Prostate gland (tissue), 2 donors: ENCODE results near the gene ARSB.

Experiments used
- POLR2A ChIP-seq: fragments of 450-650 bp; IDR thresholded peaks from one replicate; pipeline ENCODE4 v1.6.1; 2016; ENCODE audit warnings: antibody characterized with exemption, mild to moderate bottlenecking
- TF ChIP-seq, protein P1 (sequence below), 4 experiments: fragments of 200-600 bp in 2 of 4; fragments of 450-650 bp in 2 of 4; sonication (generic) in 2 of 4; IDR thresholded peaks; 1 replicate in 3 of 4; 2 replicates in 1 of 4; pipeline ENCODE4 v1.5.1; 2016 to 2019; ENCODE audit warnings: antibody characterized with exemption in 4 of 4, mild to moderate bottlenecking in 2 of 4, moderate library complexity in 2 of 4

DNA sequence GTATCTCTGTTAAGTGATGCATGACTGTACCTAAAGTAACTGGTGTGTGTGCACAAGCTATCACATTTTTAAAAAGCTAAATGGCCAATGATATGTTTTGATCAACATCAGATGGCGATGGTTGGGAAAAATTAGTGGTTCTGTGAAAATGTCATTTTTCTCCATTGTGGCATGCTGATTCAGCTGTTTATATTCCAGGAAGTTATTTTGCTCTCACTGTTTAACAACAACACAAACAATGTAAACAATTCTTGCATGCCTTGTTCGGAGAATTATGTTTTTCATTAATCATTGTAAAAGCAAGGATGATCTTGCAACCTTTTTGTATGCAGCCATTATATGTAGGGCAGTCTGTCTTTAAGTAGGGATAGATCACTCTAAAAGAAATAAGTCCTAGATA lies 230.5 kb downstream of the ARSB start:
- TF ChIP-seq, protein P1, sequence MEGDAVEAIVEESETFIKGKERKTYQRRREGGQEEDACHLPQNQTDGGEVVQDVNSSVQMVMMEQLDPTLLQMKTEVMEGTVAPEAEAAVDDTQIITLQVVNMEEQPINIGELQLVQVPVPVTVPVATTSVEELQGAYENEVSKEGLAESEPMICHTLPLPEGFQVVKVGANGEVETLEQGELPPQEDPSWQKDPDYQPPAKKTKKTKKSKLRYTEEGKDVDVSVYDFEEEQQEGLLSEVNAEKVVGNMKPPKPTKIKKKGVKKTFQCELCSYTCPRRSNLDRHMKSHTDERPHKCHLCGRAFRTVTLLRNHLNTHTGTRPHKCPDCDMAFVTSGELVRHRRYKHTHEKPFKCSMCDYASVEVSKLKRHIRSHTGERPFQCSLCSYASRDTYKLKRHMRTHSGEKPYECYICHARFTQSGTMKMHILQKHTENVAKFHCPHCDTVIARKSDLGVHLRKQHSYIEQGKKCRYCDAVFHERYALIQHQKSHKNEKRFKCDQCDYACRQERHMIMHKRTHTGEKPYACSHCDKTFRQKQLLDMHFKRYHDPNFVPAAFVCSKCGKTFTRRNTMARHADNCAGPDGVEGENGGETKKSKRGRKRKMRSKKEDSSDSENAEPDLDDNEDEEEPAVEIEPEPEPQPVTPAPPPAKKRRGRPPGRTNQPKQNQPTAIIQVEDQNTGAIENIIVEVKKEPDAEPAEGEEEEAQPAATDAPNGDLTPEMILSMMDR (IDR thresholded peaks at IDR 0.05): no peak
- no peak for TF ChIP-seq POLR2A
